ENCODE results near the gene SARM1.

- no peak for TF ChIP-seq POLR2A (IDR thresholded peaks at IDR 0.05)
- no peak for TF ChIP-seq CTCF (IDR thresholded peaks at IDR 0.05)
Observed at GRCh38 chr17:28433721-28434120, 62.2 kb downstream of the SARM1 start.
